SK-N-MC (cell line): ENCODE measurements around the gene OR4C15.

Source experiments
- DNase-seq: peaks from one replicate; pipeline ENCODE4 v3.0.0-alpha.2; 2011; ENCODE audit warnings: low read depth, low spot score
- H3K27ac ChIP-seq: fragments of 200-600 bp; sonication (generic); 2 replicates; pipeline ENCODE4 v1.5.1; 2016; ENCODE audit warnings: mixed run types
- H3K36me3 ChIP-seq: fragments of 200-600 bp; sonication (generic); 2 replicates; pipeline ENCODE4 v1.6.1; 2017; ENCODE audit warnings: antibody characterized with exemption, low read length, mixed read lengths; ENCODE audit not compliant: insufficient read depth
- H3K4me3 ChIP-seq: fragments of 200-600 bp; sonication (generic); 2 replicates; pipeline ENCODE4 v1.5.1; 2016
- H3K9ac ChIP-seq: fragments of 200-600 bp; sonication (generic); 2 replicates; pipeline ENCODE4 v1.8.0; 2017; ENCODE audit warnings: mixed run types, mixed read lengths; ENCODE audit not compliant: insufficient read length
- H3K9me3 ChIP-seq: fragments of 200-600 bp; sonication (generic); 2 replicates; pipeline ENCODE4 v1.6.1; 2017; ENCODE audit warnings: low read depth, mild to moderate bottlenecking, antibody characterized with exemption, low read length, moderate library complexity, mixed read lengths
- EZH2 ChIP-seq: fragments of 200-600 bp; sonication (generic); IDR thresholded peaks from one replicate; pipeline ENCODE4 v1.6.1; 2017; ENCODE audit warnings: antibody characterized with exemption
- FOXP2 ChIP-seq: optimal IDR thresholded peaks from 2 replicates; pipeline ENCODE3; 2011; ENCODE audit warnings: mild to moderate bottlenecking, moderate library complexity; ENCODE audit not compliant: insufficient read depth; ENCODE audit errors: extremely low read length, control extremely low read depth
- POLR2AphosphoS5 ChIP-seq: IDR thresholded peaks from 2 replicates; pipeline ENCODE4 v1.6.1; 2012; ENCODE audit warnings: mild to moderate bottlenecking, low read depth, low read length, borderline replicate concordance

The OR4C15 gene

DNA sequence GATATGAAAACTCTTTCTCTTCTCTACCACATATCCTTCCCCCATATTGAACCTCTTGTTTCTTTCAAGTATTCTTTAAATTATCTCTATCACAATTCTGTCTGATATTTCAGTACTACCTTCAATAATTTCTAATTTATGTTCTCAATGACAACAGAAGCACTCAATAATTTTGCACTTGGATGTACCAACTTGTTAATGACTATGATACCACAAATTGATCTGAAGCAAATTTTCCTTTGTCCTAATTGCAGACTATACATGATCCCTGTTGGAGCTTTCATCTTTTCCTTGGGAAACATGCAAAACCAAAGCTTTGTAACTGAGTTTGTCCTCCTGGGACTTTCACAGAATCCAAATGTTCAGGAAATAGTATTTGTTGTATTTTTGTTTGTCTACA is at the start of gene OR4C15:
TSS of gene OR4C15 (plus strand) at position 301 of the 400 bp plus-strand sequence. CDS start at position 301, 0 bp downstream.
- Histone ChIP-seq H3K9me3 (no peaks in the 10 kb centered on the region), H3K4me3 (no peak within 1 kb of the TSS)

GRCh38 chr11:55571828-55572227 is 17.6 kb downstream of the OR4C15 start, which contains the start of gene OR4C16:
Gene OR4C16 (plus strand): TSS chr11:55572128. CDS start chr11:55572128, 0 bp downstream.
- TF ChIP-seq FOXP2 (no peak), EZH2 (no peak), POLR2AphosphoS5 (no peak)

More for the DNA sequence above, at the start of gene OR4C15:
- DNase-seq, result no peak
- no peak within 1 kb of the TSS for H3K27ac ChIP-seq
- no peak within 1 kb of the TSS for H3K9ac ChIP-seq
- no peaks in the 10 kb centered on the region for H3K36me3 ChIP-seq
- TF ChIP-seq POLR2AphosphoS5 (no peak), FOXP2 (no peak), EZH2 (no peak)

GRCh38 chr11:55572548-55572947 is 18.3 kb downstream of the OR4C15 start:
- no peak for TF ChIP-seq POLR2AphosphoS5
- TF ChIP-seq EZH2, result no peak
- TF ChIP-seq FOXP2, result no peak
- no peaks in the 10 kb centered on the region for H3K9me3 ChIP-seq
- no peaks in the 10 kb centered on the region for H3K36me3 ChIP-seq
- no peak overlapping the region for H3K27ac ChIP-seq
- no peak for DNase-seq
- no peak overlapping the region for H3K9ac ChIP-seq
- H3K4me3 ChIP-seq, result no peak overlapping the region

More at GRCh38 chr11:55571828-55572227, 17.6 kb downstream of the OR4C15 start, which contains the start of gene OR4C16:
- Histone ChIP-seq H3K9ac (no peak within 1 kb of the TSS), H3K27ac (no peak within 1 kb of the TSS), H3K4me3 (no peak within 1 kb of the TSS), H3K9me3 (no peaks in the 10 kb centered on the region), H3K36me3 (no peaks in the 10 kb centered on the region)
- DNase-seq, result no peak
